Large intestine (tissue), 3 donors: Measurements from ENCODE around the gene ARMC7. TPM values are rescaled to one million over a fixed set of nuclear protein-coding genes. Genes with fewer than 3 reads are reported as not detected.
"Not testable (repeated sequence)": the region's sequence is repeated elsewhere in the genome, so short reads cannot be mapped to it uniquely, and the experiment has no call there.

Experiments
- DNase-seq, 2 donors: peaks; one replicate each; pipeline versions ENCODE4 v3.0.0 to v3.0.0-alpha.2; 2013
- H3K27ac ChIP-seq: one replicate; pipeline ENCODE4 v1.5.1; 2013; ENCODE audit warnings: low read length
- H3K27me3 ChIP-seq: 2 replicates; pipeline ENCODE4 v1.6.1; 2013; ENCODE audit warnings: low read length; ENCODE audit not compliant: control insufficient read depth, insufficient read depth
- H3K36me3 ChIP-seq: 2 replicates; pipeline ENCODE4 v1.6.1; 2013; ENCODE audit warnings: low read length; ENCODE audit not compliant: control insufficient read depth, insufficient read depth
- H3K4me1 ChIP-seq: one replicate; pipeline ENCODE4 v1.6.1; 2013; ENCODE audit warnings: low read length; ENCODE audit not compliant: control insufficient read depth, insufficient read depth
- H3K4me3 ChIP-seq: one replicate; pipeline ENCODE4 v1.5.1; 2013; ENCODE audit warnings: low read length
- H3K9me3 ChIP-seq: one replicate; pipeline ENCODE4 v1.6.1; 2013; ENCODE audit warnings: mild to moderate bottlenecking, low read depth, low read length, moderate library complexity; ENCODE audit not compliant: control insufficient read depth
- WGBS: methylation state at CpG from one replicate; pipeline ENCODE4 v1.1.5; 2013; ENCODE audit warnings: low lambda C conversion rate; ENCODE audit not compliant: insufficient coverage; 5-methylcytosine and 5-hydroxymethylcytosine counted together
- polyA plus RNA-seq: library from polyadenylated mRNA; unstranded; fragments of 120-200 nt; gene quantifications from one replicate; pipeline ENCODE4 v1.2.1, GENCODE V29; 2013

Gene ARMC7
- polyA plus RNA-seq, 1 donor = 9.3 TPM

GRCh38 chr17:75154195-75155106 lies 44.7 kb downstream of the ARMC7 start, which contains the start of gene JPT1:
Gene JPT1, minus strand, starts transcription at chr17:75154512. Its CDS starts 115 bp downstream, at chr17:75154397.
- Histone ChIP-seq H3K27ac (peak within 1 kb of the TSS; percentile 69), H3K4me1 (peaks cover 8% of the 10 kb centered on the region), H3K36me3 (no peaks in the 10 kb centered on the region), H3K4me3 (peak within 1 kb of the TSS; percentile 96), H3K27me3 (no peaks in the 10 kb centered on the region), H3K9me3 (no peaks in the 10 kb centered on the region)
- DNase-seq = peak; percentile 99
- WGBS = no CpG with 5 or more reads among the region's 67 CpGs

GRCh38 chr17:75155191-75155601 lies 45.4 kb downstream of the ARMC7 start:
- H3K9me3 ChIP-seq = no peaks in the 10 kb centered on the region
- no peak overlapping the region for H3K27ac ChIP-seq
- no peak for DNase-seq
- H3K27me3 ChIP-seq = no peaks in the 10 kb centered on the region
- no peaks in the 10 kb centered on the region for H3K36me3 ChIP-seq
- no CpG with 5 or more reads among the region's 3 CpGs for WGBS
- no peak overlapping the region for H3K4me3 ChIP-seq
- H3K4me1 ChIP-seq = peaks cover 8% of the 10 kb centered on the region

- not testable (repeated sequence) for H3K9me3 ChIP-seq, H3K4me3 ChIP-seq, DNase-seq, H3K4me1 ChIP-seq, H3K27me3 ChIP-seq, H3K36me3 ChIP-seq, H3K27ac ChIP-seq
- no CpG with 5 or more reads among the region's 8 CpGs for WGBS
These were observed 48.7 kb downstream of the ARMC7 start for GRCh38 chr17:75158480-75158879.

- WGBS = no CpG with 5 or more reads among the region's 4 CpGs
- H3K4me1 ChIP-seq = no peaks in the 10 kb centered on the region
- DNase-seq = peak in 1 of 2 donors; percentile 19
- no peak overlapping the region for H3K4me3 ChIP-seq
- no peaks in the 10 kb centered on the region for H3K36me3 ChIP-seq
- no peaks in the 10 kb centered on the region for H3K27me3 ChIP-seq
- no peaks in the 10 kb centered on the region for H3K9me3 ChIP-seq
- H3K27ac ChIP-seq = no peak overlapping the region
These were observed 49.6 kb downstream of the ARMC7 start for GRCh38 chr17:75159196-75160031.

GRCh38 chr17:75160211-75160610 lies 50.4 kb downstream of the ARMC7 start:
- H3K9me3 ChIP-seq = no peaks in the 10 kb centered on the region
- no peak overlapping the region for H3K27ac ChIP-seq

GRCh38 chr17:75163074-75163473 lies 53.3 kb downstream of the ARMC7 start:
- DNase-seq = no peak

More at GRCh38 chr17:75160211-75160610, 50.4 kb downstream of the ARMC7 start:
- Histone ChIP-seq H3K4me3 (no peak overlapping the region), H3K36me3 (no peaks in the 10 kb centered on the region), H3K4me1 (no peaks in the 10 kb centered on the region), H3K27me3 (no peaks in the 10 kb centered on the region)
- no peak for DNase-seq
- 100% methylated on average over 4 of the region's 5 CpGs for WGBS

GRCh38 chr17:75164606-75165005 lies 54.8 kb downstream of the ARMC7 start:
- H3K4me1 ChIP-seq, DNase-seq, H3K27me3 ChIP-seq, H3K27ac ChIP-seq, H3K4me3 ChIP-seq, H3K9me3 ChIP-seq: not testable (repeated sequence)
- peaks cover 24% of the 10 kb centered on the region for H3K36me3 ChIP-seq
- no CpG with 5 or more reads among the region's 15 CpGs for WGBS

More at GRCh38 chr17:75163074-75163473, 53.3 kb downstream of the ARMC7 start:
- H3K4me3 ChIP-seq = no peak overlapping the region
- peaks cover 16% of the 10 kb centered on the region for H3K36me3 ChIP-seq
- H3K27ac ChIP-seq = no peak overlapping the region
- no CpG with 5 or more reads among the region's 5 CpGs for WGBS
- no peaks in the 10 kb centered on the region for H3K27me3 ChIP-seq
- no peaks in the 10 kb centered on the region for H3K9me3 ChIP-seq
- no peaks in the 10 kb centered on the region for H3K4me1 ChIP-seq

- no CpG with 5 or more reads among the region's 4 CpGs for WGBS
- Histone ChIP-seq H3K27me3 (no peaks in the 10 kb centered on the region), H3K9me3 (no peaks in the 10 kb centered on the region), H3K27ac (no peak overlapping the region), H3K4me1 (no peaks in the 10 kb centered on the region), H3K4me3 (no peak overlapping the region), H3K36me3 (peaks cover 50% of the 10 kb centered on the region)
- DNase-seq = no peak
These were observed 59.2 kb downstream of the ARMC7 start for GRCh38 chr17:75168998-75169397.

GRCh38 chr17:75173526-75173925 lies 63.8 kb downstream of the ARMC7 start:
- Histone ChIP-seq H3K9me3 (no peaks in the 10 kb centered on the region), H3K27ac (no peak overlapping the region), H3K4me1 (no peaks in the 10 kb centered on the region), H3K36me3 (peaks cover 71% of the 10 kb centered on the region), H3K4me3 (no peak overlapping the region), H3K27me3 (no peaks in the 10 kb centered on the region)
- no peak for DNase-seq
- no CpG with 5 or more reads among the region's 4 CpGs for WGBS

GRCh38 chr17:75174996-75175395 lies 65.2 kb downstream of the ARMC7 start:
- H3K4me1 ChIP-seq = no peaks in the 10 kb centered on the region

More at GRCh38 chr17:75174996-75175395, 65.2 kb downstream of the ARMC7 start:
- DNase-seq = no peak
- Histone ChIP-seq H3K27me3 (no peaks in the 10 kb centered on the region), H3K9me3 (no peaks in the 10 kb centered on the region), H3K27ac (no peak overlapping the region), H3K4me3 (no peak overlapping the region), H3K36me3 (peaks cover 76% of the 10 kb centered on the region)
- no CpG with 5 or more reads among the region's 11 CpGs for WGBS
